BLaER1 treated with 17β-estradiol and CSF1 and Interleukin-3, amounts not matched to agents 10 nM and 100 nM (cell line): Measurements from ENCODE around the gene NTM.

Source experiments
- H3K27ac ChIP-seq, 11 experiments: shearing (Covaris generic); formaldehyde crosslinking; 2 replicates each; pipeline ENCODE4 v1.8.1; 2022
- H3K27me3 ChIP-seq, 11 experiments: shearing (Covaris generic); formaldehyde crosslinking; 2 replicates each; pipeline ENCODE4 v1.8.1; 2022
- H3K36me3 ChIP-seq, 11 experiments: shearing (Covaris generic); formaldehyde crosslinking; 2 replicates each; pipeline ENCODE4 v1.8.1; 2022
- H3K4me1 ChIP-seq, 10 experiments: shearing (Covaris generic); formaldehyde crosslinking; 2 replicates each; pipeline ENCODE4 v1.8.1; 2022
- H3K4me2 ChIP-seq, 11 experiments: shearing (Covaris generic); formaldehyde crosslinking; 2 replicates each; pipeline ENCODE4 v1.8.1; 2022
- H3K4me3 ChIP-seq, 10 experiments: shearing (Covaris generic); formaldehyde crosslinking; 2 replicates each; pipeline ENCODE4 v1.8.1; 2022
- H3K9ac ChIP-seq, 11 experiments: shearing (Covaris generic); formaldehyde crosslinking; 2 replicates each; pipeline ENCODE4 v1.8.1; 2022
- H3K9me3 ChIP-seq, 11 experiments: shearing (Covaris generic); formaldehyde crosslinking; replicated peaks in 1 of 11; 2 replicates each; pipeline ENCODE4 v1.8.1; 2022
- H4K20me1 ChIP-seq, 11 experiments: shearing (Covaris generic); formaldehyde crosslinking; 2 replicates each; pipeline ENCODE4 v1.8.1; 2022
- Cebpa-rat ChIP-seq, 11 experiments: shearing (Covaris generic); IDR thresholded peaks; 2 replicates each; pipeline ENCODE4 v1.8.1; 2022

The NTM gene

GRCh38 chr11:131827430-131827829 is 457.0 kb downstream of the NTM start:
- Histone ChIP-seq H3K27me3 (no peaks in the 10 kb centered on the region), H3K4me3 (no peak overlapping the region), H3K4me2 (peak overlapping the region; percentile 18 to 74 (median 55); a peak in 21 of 22 replicates), H3K4me1 (peaks cover 20 to 33% (median 31%) of the 10 kb centered on the region in 10 experiments), H3K9ac (peak overlapping the region in 1 of 11 experiments; percentile 31; a peak in 1 of 22 replicates), H4K20me1 (no peaks in the 10 kb centered on the region), H3K9me3 (peaks cover 0 to 4% (median 0%) of the 10 kb centered on the region in 11 experiments; a peak in 1 of 22 replicates), H3K27ac (peak overlapping the region in 8 of 11 experiments; percentile 31 to 68 (median 48); a peak in 13 of 22 replicates), H3K36me3 (no peaks in the 10 kb centered on the region)
- no peak for TF ChIP-seq Cebpa-rat (IDR thresholded peaks at IDR 0.05)

GRCh38 chr11:131829725-131830124 is 459.3 kb downstream of the NTM start:
- Histone ChIP-seq H3K4me2 (peak overlapping the region in 10 of 11 experiments; percentile 9 to 68 (median 54); a peak in 17 of 22 replicates), H3K9ac (no peak overlapping the region)

GRCh38 chr11:131832079-131832478 is 461.7 kb downstream of the NTM start:
- peaks cover 8 to 31% (median 22%) of the 10 kb centered on the region in 10 experiments for H3K4me1 ChIP-seq
- no peaks in the 10 kb centered on the region for H3K27me3 ChIP-seq
- no peak overlapping the region for H3K4me2 ChIP-seq
- no peak overlapping the region for H3K9ac ChIP-seq
- no peak overlapping the region for H3K4me3 ChIP-seq
- H4K20me1 ChIP-seq = no peaks in the 10 kb centered on the region
- H3K27ac ChIP-seq = no peak overlapping the region
- H3K9me3 ChIP-seq = peaks cover 0 to 4% (median 0%) of the 10 kb centered on the region in 11 experiments; a peak in 1 of 22 replicates
- no peak for TF ChIP-seq Cebpa-rat (IDR thresholded peaks at IDR 0.05)
- no peaks in the 10 kb centered on the region for H3K36me3 ChIP-seq

More at GRCh38 chr11:131829725-131830124, 459.3 kb downstream of the NTM start:
- no peaks in the 10 kb centered on the region for H3K27me3 ChIP-seq
- H3K4me3 ChIP-seq = no peak overlapping the region
- no peaks in the 10 kb centered on the region for H4K20me1 ChIP-seq
- peaks cover 0 to 4% (median 0%) of the 10 kb centered on the region in 11 experiments; a peak in 1 of 22 replicates for H3K9me3 ChIP-seq
- H3K27ac ChIP-seq = no peak overlapping the region
- H3K4me1 ChIP-seq = peaks cover 17 to 33% (median 25%) of the 10 kb centered on the region in 10 experiments
- TF ChIP-seq Cebpa-rat (IDR thresholded peaks at IDR 0.05) = no peak
- no peaks in the 10 kb centered on the region for H3K36me3 ChIP-seq

GRCh38 chr11:131833366-131833765 is 463.0 kb downstream of the NTM start:
- Histone ChIP-seq H3K36me3 (no peaks in the 10 kb centered on the region), H3K4me1 (peaks cover 0 to 20% (median 13%) of the 10 kb centered on the region in 10 experiments; a peak in 15 of 20 replicates), H3K4me2 (no peak overlapping the region), H3K9ac (no peak overlapping the region), H4K20me1 (no peaks in the 10 kb centered on the region), H3K27ac (no peak overlapping the region), H3K27me3 (no peaks in the 10 kb centered on the region), H3K4me3 (no peak overlapping the region), H3K9me3 (peaks cover 0 to 4% (median 0%) of the 10 kb centered on the region in 11 experiments; a peak in 1 of 22 replicates)
- no peak for TF ChIP-seq Cebpa-rat (IDR thresholded peaks at IDR 0.05)

GRCh38 chr11:131837562-131837961 is 467.1 kb downstream of the NTM start:
- Histone ChIP-seq H3K9ac (no peak overlapping the region), H4K20me1 (no peaks in the 10 kb centered on the region)
- no peak for TF ChIP-seq Cebpa-rat (IDR thresholded peaks at IDR 0.05)

GRCh38 chr11:131838016-131838415 is 467.6 kb downstream of the NTM start:
- Histone ChIP-seq H3K4me1 (peaks cover 0 to 24% (median 13%) of the 10 kb centered on the region in 10 experiments; a peak in 14 of 20 replicates), H3K4me2 (no peak overlapping the region), H3K27me3 (no peaks in the 10 kb centered on the region), H3K9me3 (no peaks in the 10 kb centered on the region), H3K4me3 (no peak overlapping the region), H3K36me3 (no peaks in the 10 kb centered on the region), H4K20me1 (no peaks in the 10 kb centered on the region), H3K9ac (no peak overlapping the region), H3K27ac (no peak overlapping the region)
- TF ChIP-seq Cebpa-rat (IDR thresholded peaks at IDR 0.05) = no peak

More at GRCh38 chr11:131837562-131837961, 467.1 kb downstream of the NTM start:
- no peak overlapping the region for H3K4me3 ChIP-seq
- H3K27me3 ChIP-seq = no peaks in the 10 kb centered on the region
- H3K9me3 ChIP-seq = no peaks in the 10 kb centered on the region
- no peak overlapping the region for H3K27ac ChIP-seq
- H3K4me2 ChIP-seq = no peak overlapping the region
- H3K36me3 ChIP-seq = no peaks in the 10 kb centered on the region
- peaks cover 0 to 23% (median 13%) of the 10 kb centered on the region in 10 experiments; a peak in 14 of 20 replicates for H3K4me1 ChIP-seq

- Histone ChIP-seq H3K4me3 (no peak overlapping the region), H3K4me1 (peaks cover 0 to 24% (median 13%) of the 10 kb centered on the region in 10 experiments; a peak in 14 of 20 replicates), H3K9ac (no peak overlapping the region), H3K4me2 (no peak overlapping the region), H3K36me3 (no peaks in the 10 kb centered on the region), H3K9me3 (no peaks in the 10 kb centered on the region), H3K27ac (no peak overlapping the region), H4K20me1 (no peaks in the 10 kb centered on the region), H3K27me3 (no peaks in the 10 kb centered on the region)
- no peak for TF ChIP-seq Cebpa-rat (IDR thresholded peaks at IDR 0.05)
These were observed 468.9 kb downstream of the NTM start for GRCh38 chr11:131839326-131839725.

- Histone ChIP-seq H3K4me1 (peaks cover 0 to 24% (median 13%) of the 10 kb centered on the region in 10 experiments; a peak in 14 of 20 replicates), H3K36me3 (no peaks in the 10 kb centered on the region), H3K27ac (peak overlapping the region in 2 of 11 experiments; percentile 30 to 56; a peak in 4 of 22 replicates), H3K9ac (no peak overlapping the region), H3K4me3 (no peak overlapping the region), H3K27me3 (no peaks in the 10 kb centered on the region), H3K4me2 (peak overlapping the region in 6 of 11 experiments; percentile 0 to 59 (median 36); a peak in 9 of 22 replicates), H4K20me1 (no peaks in the 10 kb centered on the region), H3K9me3 (no peaks in the 10 kb centered on the region)
- no peak for TF ChIP-seq Cebpa-rat (IDR thresholded peaks at IDR 0.05)
These were observed 470.1 kb downstream of the NTM start for GRCh38 chr11:131840545-131840944.

GRCh38 chr11:131841028-131841427 is 470.6 kb downstream of the NTM start:
- H3K4me2 ChIP-seq = peak overlapping the region in 6 of 11 experiments; percentile 0 to 59 (median 36); a peak in 11 of 22 replicates
- peak overlapping the region in 2 of 11 experiments; percentile 30 to 56; a peak in 4 of 22 replicates for H3K27ac ChIP-seq
- H3K27me3 ChIP-seq = no peaks in the 10 kb centered on the region
- H3K4me1 ChIP-seq = peaks cover 0 to 24% (median 13%) of the 10 kb centered on the region in 10 experiments; a peak in 14 of 20 replicates
- H3K4me3 ChIP-seq = no peak overlapping the region
- no peaks in the 10 kb centered on the region for H3K9me3 ChIP-seq
- H4K20me1 ChIP-seq = no peaks in the 10 kb centered on the region
- H3K36me3 ChIP-seq = no peaks in the 10 kb centered on the region
- H3K9ac ChIP-seq = no peak overlapping the region
- no peak for TF ChIP-seq Cebpa-rat (IDR thresholded peaks at IDR 0.05)
